Body of pancreas (tissue), 4 donors: ENCODE data around the gene SIK2. TPM values are rescaled to one million over a fixed set of nuclear protein-coding genes. Genes with fewer than 3 reads are reported as not detected.
"Not testable (repeated sequence)": the region's sequence is repeated elsewhere in the genome, so short reads cannot be mapped to it uniquely, and the experiment has no call there.

Source experiments
- ATAC-seq: fragments of 150-250 bp; one replicate; pipeline ENCODE4 v1.9.1; 2016
- DNase-seq, 4 donors: peaks; one replicate each; pipeline ENCODE4 v3.0.0-alpha.2; 2019
- H3K27ac ChIP-seq, 4 donors: fragments of 200-600 bp; sonication (generic); 1 replicate in 3 of 4; 2 replicates in 1 of 4; pipeline versions ENCODE4 v1.5.1 to v1.6.1; 2016 to 2019; ENCODE audit warnings: mild to moderate bottlenecking in 1 of 4, mixed read lengths in 1 of 4, moderate library complexity in 1 of 4
- H3K27me3 ChIP-seq, 2 donors: fragments of 200-600 bp; sonication (generic); one replicate each; pipeline ENCODE4 v1.6.0; 2016; ENCODE audit warnings: mild to moderate bottlenecking in 1 of 2
- H3K36me3 ChIP-seq, 2 donors: fragments of 200-600 bp; sonication (generic); replicated peaks in 1 of 2; 2 replicates each; pipeline ENCODE4 v1.5.1; 2016; ENCODE audit warnings: low read depth in 2 of 2; ENCODE audit not compliant: insufficient read depth in 1 of 2
- H3K4me1 ChIP-seq: fragments of 200-600 bp; sonication (generic); one replicate; pipeline ENCODE4 v1.6.0; 2016
- H3K4me3 ChIP-seq, 2 donors: fragments of 200-600 bp; sonication (generic); 1 replicate in 1 of 2; 2 replicates in 1 of 2; pipeline ENCODE4 v1.5.1; 2016 to 2019
- H3K9me3 ChIP-seq, 3 donors: fragments of 200-600 bp; sonication (generic); 1 replicate in 2 of 3; 2 replicates in 1 of 3; pipeline ENCODE4 v1.5.1; 2016
- CTCF ChIP-seq, 7 experiments: fragments of 450-650 bp in 4 of 7; fragments of 200-600 bp in 3 of 7; sonication (generic) in 3 of 7; IDR thresholded peaks; one replicate each; pipeline ENCODE4 v1.5.1; 2016 to 2019; ENCODE audit warnings: antibody characterized with exemption in 7 of 7
- POLR2A ChIP-seq, 3 donors: fragments of 450-650 bp; IDR thresholded peaks; one replicate each; pipeline ENCODE4 v1.6.1; 2016; ENCODE audit warnings: antibody characterized with exemption in 3 of 3, mild to moderate bottlenecking in 2 of 3
- WGBS, 2 donors: methylation state at CpG; one replicate each; pipeline ENCODE4 v1.1.5; 2017; 5-methylcytosine and 5-hydroxymethylcytosine counted together
- intact Hi-C: fragments of 100-400 bp; cut with DNase I; formaldehyde crosslinking; loops from one replicate; pipeline ENCODE4 v1.15.1; 2023
- total RNA-seq, 2 donors: library from RNA; depleted of rRNA; stranded (reverse); fragments of >200 nt; gene quantifications; one replicate each; pipeline ENCODE4 v1.1.0, GENCODE V29; 2016

SIK2 gene
- total RNA-seq, 2 donors from 2014 or later, result 15.3 to 16.5 TPM

- Histone ChIP-seq H3K36me3 (no peaks in the 10 kb centered on the region), H3K27me3 (no peaks in the 10 kb centered on the region), H3K4me3 (no peak overlapping the region), H3K9me3 (no peaks in the 10 kb centered on the region), H3K27ac (no peak overlapping the region), H3K4me1 (no peaks in the 10 kb centered on the region)
- intact Hi-C loops, result no loop called here
- TF ChIP-seq POLR2A (IDR thresholded peaks at IDR 0.05), result no peak
- ATAC-seq (no peak), DNase-seq (no peak)
- 92 to 95% methylated on average over 9 of the region's 9 CpGs for WGBS, 2 donors
Measured at GRCh38 chr11:111645657-111646316, 43.5 kb downstream of the SIK2 start.

- DNase-seq, H3K4me3 ChIP-seq, H3K27ac ChIP-seq, ATAC-seq, intact Hi-C loops, H3K27me3 ChIP-seq, H3K9me3 ChIP-seq, H3K36me3 ChIP-seq, H3K4me1 ChIP-seq: not testable (repeated sequence)
- 91 to 92% methylated on average over 5 of the region's 5 CpGs for WGBS, 2 donors
Measured at GRCh38 chr11:111651336-111651735, 49.1 kb downstream of the SIK2 start.

- Histone ChIP-seq H3K4me1 (no peaks in the 10 kb centered on the region), H3K9me3 (no peaks in the 10 kb centered on the region), H3K27me3 (no peaks in the 10 kb centered on the region), H3K36me3 (no peaks in the 10 kb centered on the region), H3K4me3 (no peak overlapping the region), H3K27ac (no peak overlapping the region)
- ATAC-seq (no peak), DNase-seq (no peak)
- TF ChIP-seq POLR2A (IDR thresholded peaks at IDR 0.05) (no peak), CTCF (IDR thresholded peaks at IDR 0.05) (no peak)
- intact Hi-C loops, result no loop called here
- WGBS, 2 donors, result 72% methylated on average over 2 of the region's 2 CpGs
Measured at GRCh38 chr11:111652184-111652583, 49.9 kb downstream of the SIK2 start.

GRCh38 chr11:111654601-111655000 is 52.4 kb downstream of the SIK2 start:
- Histone ChIP-seq H3K4me1 (no peaks in the 10 kb centered on the region), H3K27ac (no peak overlapping the region), H3K4me3 (no peak overlapping the region), H3K27me3 (no peaks in the 10 kb centered on the region), H3K36me3 (no peaks in the 10 kb centered on the region), H3K9me3 (no peaks in the 10 kb centered on the region)
- DNase-seq (no peak), ATAC-seq (no peak)
- TF ChIP-seq CTCF (IDR thresholded peaks at IDR 0.05) (no peak), POLR2A (IDR thresholded peaks at IDR 0.05) (no peak)
- intact Hi-C loops, result no loop called here

- no peaks in the 10 kb centered on the region for H3K9me3 ChIP-seq
- no peak overlapping the region for H3K4me3 ChIP-seq
- H3K36me3 ChIP-seq, result no peaks in the 10 kb centered on the region
- H3K4me1 ChIP-seq, result no peaks in the 10 kb centered on the region
- DNase-seq (no peak), ATAC-seq (no peak)
- H3K27me3 ChIP-seq, result no peaks in the 10 kb centered on the region
- TF ChIP-seq CTCF (IDR thresholded peaks at IDR 0.05), result no peak
- no peak for TF ChIP-seq POLR2A (IDR thresholded peaks at IDR 0.05)
- intact Hi-C loops, result no loop called here
- WGBS, 2 donors, result 96 to 97% methylated on average over 5 of the region's 5 CpGs
- H3K27ac ChIP-seq, result no peak overlapping the region
Measured at GRCh38 chr11:111655924-111656323, 53.7 kb downstream of the SIK2 start.

GRCh38 chr11:111657905-111658304 is 55.7 kb downstream of the SIK2 start:
- not testable (repeated sequence) for ATAC-seq, H3K9me3 ChIP-seq
- 93 to 97% methylated on average over 8 of the region's 8 CpGs for WGBS, 2 donors

GRCh38 chr11:111658493-111658892 is 56.2 kb downstream of the SIK2 start:
- 94 to 100% methylated on average over 3 of the region's 3 CpGs for WGBS, 2 donors
- H3K9me3 ChIP-seq, H3K4me1 ChIP-seq, H3K36me3 ChIP-seq, DNase-seq, H3K27ac ChIP-seq, H3K27me3 ChIP-seq, ATAC-seq, H3K4me3 ChIP-seq, intact Hi-C loops: not testable (repeated sequence)

More at GRCh38 chr11:111657905-111658304, 55.7 kb downstream of the SIK2 start:
- H3K4me1 ChIP-seq, H3K4me3 ChIP-seq, intact Hi-C loops, H3K27ac ChIP-seq, H3K27me3 ChIP-seq, H3K36me3 ChIP-seq, DNase-seq: not testable (repeated sequence)
